VCaP (cell line): ENCODE results near the gene HPSE.

Experiments used
- H3K27ac ChIP-seq: fragments of 450-650 bp; 2 replicates; pipeline ENCODE4 v1.5.1; 2017
- CTCF ChIP-seq: fragments of 450-650 bp; conservative IDR thresholded peaks from 2 replicates; pipeline ENCODE4 v1.5.1; 2017; ENCODE audit warnings: mild to moderate bottlenecking, moderate library complexity

HPSE gene

GRCh38 chr4:83266689-83267088, 68.0 kb downstream of the HPSE start:
- H3K27ac ChIP-seq, result no peak overlapping the region
- TF ChIP-seq CTCF, result no peak

GRCh38 chr4:83263106-83263505, 71.5 kb downstream of the HPSE start:
- no peak for TF ChIP-seq CTCF
- no peak overlapping the region for H3K27ac ChIP-seq

- H3K27ac ChIP-seq, result no peak overlapping the region
- TF ChIP-seq CTCF, result no peak
These were observed 72.0 kb downstream of the HPSE start for GRCh38 chr4:83262682-83263081.

GRCh38 chr4:83261307-83261706, 73.3 kb downstream of the HPSE start:
- H3K27ac ChIP-seq, result no peak overlapping the region
- TF ChIP-seq CTCF, result no peak

- no peak overlapping the region for H3K27ac ChIP-seq
- TF ChIP-seq CTCF, result no peak
These were observed 75.1 kb downstream of the HPSE start for GRCh38 chr4:83259586-83259985.

- H3K27ac ChIP-seq, result no peak overlapping the region
- no peak for TF ChIP-seq CTCF
These were observed 76.2 kb downstream of the HPSE start for GRCh38 chr4:83258461-83258860.

- TF ChIP-seq CTCF, result no peak
- H3K27ac ChIP-seq, result no peak overlapping the region
These were observed 76.8 kb downstream of the HPSE start for GRCh38 chr4:83257811-83258210.

GRCh38 chr4:83255584-83255983, 79.1 kb downstream of the HPSE start:
- TF ChIP-seq CTCF, result no peak
- peak overlapping the region; percentile 23; the same call in 1 of the 2 replicates for H3K27ac ChIP-seq
